NCI-H748 (cell line): Measurements from ENCODE around the gene C10orf143.
A peak's percentile ranks its signal among the peaks of the same experiment; 100 is the strongest.
"Not testable (repeated sequence)": the region's sequence is repeated elsewhere in the genome, so short reads cannot be mapped to it uniquely, and the experiment has no call there.

Experiments used
- DNase-seq: peaks from one replicate; lab custom pipeline; 2025; ENCODE audit not compliant: unreplicated experiment; lab: John Stamatoyannopoulos, UW

Gene C10orf143

DNA sequence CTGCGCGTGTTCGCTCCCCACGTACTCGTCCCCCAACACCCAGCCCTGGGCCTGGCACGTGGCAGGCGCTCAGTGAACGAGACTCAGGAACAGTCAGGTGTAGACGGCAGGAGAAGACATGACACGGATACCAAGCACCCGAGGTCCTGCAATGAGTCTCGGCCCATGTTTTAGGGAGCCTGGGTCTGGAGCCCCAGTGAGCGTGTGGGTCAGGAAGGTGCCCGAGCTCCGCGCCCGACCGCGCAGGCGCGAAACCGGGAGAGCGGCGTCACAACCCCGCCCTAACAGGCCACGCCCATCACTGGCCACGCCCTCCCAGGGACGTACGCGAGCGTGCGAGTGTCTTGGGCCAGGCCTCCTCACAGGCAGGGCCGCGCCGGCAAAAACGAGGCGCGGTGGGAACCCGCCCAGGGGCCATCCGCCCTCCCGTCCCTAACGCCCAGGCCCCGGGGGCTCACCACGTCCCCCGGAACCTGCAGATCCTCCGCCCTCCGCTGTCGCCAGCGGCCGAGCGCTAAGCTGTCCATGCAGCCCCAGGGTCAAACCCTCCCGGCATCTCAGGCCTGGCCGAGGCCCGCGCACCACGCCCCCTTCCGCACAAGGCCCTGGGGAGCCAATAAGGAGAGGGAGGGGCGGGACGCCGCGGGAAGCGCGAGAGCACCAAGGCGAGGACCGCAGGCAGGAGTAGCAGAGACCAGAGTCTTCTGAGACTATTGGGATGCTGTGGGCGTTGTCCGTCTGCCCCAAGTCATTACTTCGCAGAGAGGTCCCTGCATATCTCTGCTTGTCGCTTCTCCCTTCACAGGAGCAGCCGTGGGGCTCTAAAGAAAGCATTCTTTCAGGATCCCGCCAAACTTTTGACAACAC lies at the start of gene C10orf143:
C10orf143 (minus strand) TSS at position 585 of the 867 bp plus-strand sequence; CDS start at position 527, 58 bp downstream.
- peak; percentile 94 for DNase-seq

DNA sequence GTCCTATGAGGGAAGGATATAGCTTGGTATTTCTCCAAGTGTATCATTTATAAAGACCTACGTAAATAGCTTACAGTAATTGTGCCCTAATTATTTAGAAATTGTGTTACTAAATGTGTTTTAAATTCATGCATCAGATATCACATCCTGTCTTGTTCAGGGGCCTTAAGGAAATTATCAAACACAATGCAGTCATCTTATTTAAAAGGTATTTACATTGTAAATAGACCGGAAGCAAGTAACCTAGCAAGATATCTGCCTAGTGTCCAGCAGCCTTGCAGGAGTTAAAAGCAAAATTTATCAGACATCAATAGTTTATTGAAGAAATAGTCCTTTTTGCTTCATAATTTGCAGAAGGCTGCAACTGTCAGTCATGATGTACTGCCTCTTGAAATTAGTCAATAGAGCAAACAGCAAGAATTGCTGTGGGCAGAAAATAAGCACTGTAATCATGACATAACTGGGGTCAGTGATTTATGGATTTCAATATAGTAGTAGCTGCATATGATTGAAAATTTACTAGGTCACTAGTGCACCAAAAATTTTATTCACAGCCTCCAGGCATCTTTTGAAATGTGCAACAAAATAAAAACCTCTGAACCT lies 48.7 kb upstream of the C10orf143 start:
- no peak for DNase-seq

DNA sequence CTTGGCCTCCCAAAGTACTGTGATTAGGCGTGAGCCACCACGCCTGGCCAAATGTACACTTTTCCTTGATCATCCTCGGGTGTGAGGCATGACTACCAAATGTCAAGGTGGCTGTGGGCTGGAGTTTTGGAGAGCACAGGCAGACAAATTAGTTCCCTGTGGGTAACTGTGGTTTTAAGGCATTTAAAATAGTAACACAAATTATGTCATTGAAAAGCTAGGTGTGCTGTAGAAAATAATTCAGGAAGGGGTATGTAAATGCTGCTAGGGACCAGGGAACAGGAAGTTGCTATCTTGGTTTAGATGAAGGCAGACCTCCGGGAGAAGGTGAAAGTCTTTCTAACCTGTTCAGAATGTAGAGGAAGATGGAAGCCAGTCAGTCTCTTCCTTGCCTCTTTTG lies 35.4 kb upstream of the C10orf143 start:
- DNase-seq = no peak

DNA sequence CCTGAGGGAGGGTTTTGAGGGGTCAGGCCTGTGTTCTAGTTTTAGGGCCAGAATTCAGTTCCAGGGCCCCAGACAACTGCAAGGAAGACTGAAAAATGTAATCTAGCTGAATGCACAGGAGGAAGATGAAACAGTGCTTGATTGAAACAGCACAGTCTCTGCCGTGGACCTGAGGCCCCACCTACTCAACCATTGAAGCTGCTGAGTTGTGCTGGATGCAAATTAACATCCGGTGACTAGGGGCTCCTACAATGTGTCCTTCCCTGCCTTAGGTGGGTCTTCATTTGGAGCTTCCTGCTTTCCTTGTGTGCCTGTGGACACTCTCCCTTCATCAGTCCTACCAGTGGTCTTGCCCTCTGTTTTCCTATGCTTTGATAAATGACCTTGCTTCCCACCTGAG lies 31.2 kb upstream of the C10orf143 start:
- no peak for DNase-seq

DNA sequence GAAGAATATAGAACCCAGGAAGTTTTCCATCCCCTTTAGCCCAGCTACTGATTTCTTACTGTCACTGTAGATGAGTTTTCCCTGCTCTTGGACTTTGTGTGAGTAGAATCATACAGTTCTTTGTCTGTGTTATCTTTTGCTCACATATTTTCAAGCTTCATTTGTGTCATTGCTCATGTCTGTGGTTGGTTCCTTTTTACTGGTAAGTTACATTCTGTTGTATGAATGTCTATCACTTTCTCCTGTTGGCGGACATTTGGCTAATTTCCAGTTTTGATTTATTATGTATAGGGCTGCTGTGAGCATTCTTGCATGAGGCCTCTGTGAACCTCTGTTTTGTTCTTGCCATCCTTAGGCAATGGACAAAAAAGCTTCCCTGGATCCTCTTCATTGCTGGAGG lies 30.8 kb upstream of the C10orf143 start:
- no peak for DNase-seq

DNA sequence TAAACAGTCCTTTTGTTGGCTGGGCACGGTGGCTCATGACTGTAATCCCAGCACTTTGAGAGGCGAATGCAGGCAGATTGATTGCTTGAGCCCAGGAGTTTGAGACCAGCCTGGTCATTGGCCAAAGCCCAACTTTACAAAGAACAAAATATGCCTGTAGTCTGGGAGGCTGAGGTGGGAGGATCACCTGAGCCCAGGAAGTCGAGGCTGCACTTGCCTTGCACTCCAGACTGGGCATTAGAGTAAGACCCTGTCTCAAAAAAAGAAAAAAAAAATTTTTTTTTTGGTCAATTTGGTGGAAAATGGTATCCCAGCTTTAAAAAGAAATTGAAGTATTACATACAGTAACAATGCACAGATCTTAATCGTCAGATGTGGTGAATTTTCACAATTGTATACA lies 30.4 kb upstream of the C10orf143 start:
- no peak for DNase-seq

DNA sequence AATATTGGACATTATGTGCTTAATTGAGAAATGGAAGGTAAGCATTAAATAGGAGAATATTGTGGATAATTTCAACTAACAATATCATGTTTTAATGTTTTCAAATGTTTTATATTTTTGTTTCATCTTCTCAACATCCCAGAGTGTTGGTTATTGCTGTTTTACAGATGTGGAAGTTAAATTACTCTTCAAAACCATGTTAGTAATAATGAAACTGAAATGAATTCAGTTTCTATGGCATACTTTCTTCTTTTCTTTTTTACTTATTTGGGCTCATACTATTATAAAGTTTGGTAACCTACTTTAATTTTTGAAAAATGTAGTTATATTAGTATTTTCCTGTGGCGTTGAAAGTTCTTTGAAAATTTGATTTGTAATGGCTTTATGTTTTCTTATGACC lies 29.8 kb upstream of the C10orf143 start:
- DNase-seq = no peak

DNA sequence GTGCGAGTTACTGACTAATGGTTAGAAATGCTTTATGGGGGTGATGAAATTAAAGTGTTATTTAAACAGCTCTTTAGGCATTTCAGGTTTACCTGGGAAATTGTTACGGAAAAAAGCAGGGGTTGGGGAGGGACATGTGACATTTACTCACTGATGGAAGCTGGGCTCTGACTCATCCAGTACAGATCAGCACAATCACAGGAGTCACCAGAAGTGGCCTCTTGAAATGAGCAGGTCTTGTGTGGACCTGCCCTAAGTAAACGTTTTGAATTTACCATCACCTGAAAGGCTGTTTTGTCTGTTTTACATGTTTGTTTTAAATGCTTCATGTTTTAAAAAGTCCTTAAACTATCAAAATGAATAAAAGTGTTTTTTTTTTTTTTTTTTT lies 27.8 kb upstream of the C10orf143 start:
- peak; percentile 68 for DNase-seq

DNA sequence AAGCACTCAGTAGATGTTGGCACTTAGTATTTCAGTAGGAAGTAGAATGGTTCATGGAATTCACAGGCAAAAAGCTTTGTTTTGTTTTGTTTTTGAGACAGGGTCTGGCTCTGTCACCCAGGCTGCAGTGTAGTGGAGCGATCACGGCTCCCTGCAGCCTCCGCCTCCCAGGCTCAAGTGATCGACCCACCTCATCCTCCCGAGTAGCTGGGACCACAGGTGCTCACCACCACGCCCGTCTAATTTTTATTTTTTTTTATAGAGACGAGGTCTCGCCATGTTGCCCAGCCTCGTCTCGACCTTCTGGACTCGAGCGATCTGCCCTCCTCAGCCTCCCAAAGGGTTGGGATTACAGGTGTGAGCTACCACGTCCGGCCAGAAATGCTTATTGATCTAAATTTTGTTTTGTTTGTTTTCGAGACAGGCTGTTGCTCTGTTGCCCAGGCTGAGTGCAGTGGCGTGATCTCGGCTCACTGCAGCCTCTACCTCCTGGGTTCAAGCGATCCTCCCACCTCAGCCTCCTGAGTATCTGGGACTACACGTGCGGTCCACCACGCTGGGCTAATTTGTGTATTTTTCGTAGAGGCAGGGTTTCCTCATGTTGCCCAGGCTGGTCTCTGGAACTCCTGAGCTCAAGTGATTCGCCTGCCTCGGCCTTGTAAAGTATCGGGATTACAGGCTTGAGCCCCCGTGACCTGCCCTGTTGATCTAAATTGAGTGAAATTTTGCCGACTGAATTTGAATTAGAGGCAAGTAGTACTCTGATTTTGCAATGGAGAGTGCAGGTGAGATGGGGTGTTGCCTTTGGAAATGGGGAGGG lies 27.2 kb upstream of the C10orf143 start:
- no peak for DNase-seq

DNA sequence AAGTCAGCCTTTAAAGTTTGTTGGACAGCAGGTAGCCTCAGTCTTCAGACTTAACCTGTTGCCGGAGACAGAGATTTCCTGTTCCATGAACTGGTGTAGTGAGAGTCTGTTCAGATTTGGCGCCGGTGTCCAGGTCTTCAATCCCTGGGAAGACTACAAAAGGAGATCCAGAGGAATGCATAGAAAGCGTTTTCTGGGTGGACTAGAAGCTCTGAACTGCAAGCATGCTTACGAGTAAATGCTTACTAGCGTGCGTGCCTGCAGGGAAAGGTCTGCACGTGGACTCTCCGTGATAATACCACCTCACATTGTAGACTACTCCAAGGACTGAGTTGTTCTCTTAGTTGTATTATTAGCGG lies 26.4 kb upstream of the C10orf143 start:
- peak; percentile 14 for DNase-seq

DNA sequence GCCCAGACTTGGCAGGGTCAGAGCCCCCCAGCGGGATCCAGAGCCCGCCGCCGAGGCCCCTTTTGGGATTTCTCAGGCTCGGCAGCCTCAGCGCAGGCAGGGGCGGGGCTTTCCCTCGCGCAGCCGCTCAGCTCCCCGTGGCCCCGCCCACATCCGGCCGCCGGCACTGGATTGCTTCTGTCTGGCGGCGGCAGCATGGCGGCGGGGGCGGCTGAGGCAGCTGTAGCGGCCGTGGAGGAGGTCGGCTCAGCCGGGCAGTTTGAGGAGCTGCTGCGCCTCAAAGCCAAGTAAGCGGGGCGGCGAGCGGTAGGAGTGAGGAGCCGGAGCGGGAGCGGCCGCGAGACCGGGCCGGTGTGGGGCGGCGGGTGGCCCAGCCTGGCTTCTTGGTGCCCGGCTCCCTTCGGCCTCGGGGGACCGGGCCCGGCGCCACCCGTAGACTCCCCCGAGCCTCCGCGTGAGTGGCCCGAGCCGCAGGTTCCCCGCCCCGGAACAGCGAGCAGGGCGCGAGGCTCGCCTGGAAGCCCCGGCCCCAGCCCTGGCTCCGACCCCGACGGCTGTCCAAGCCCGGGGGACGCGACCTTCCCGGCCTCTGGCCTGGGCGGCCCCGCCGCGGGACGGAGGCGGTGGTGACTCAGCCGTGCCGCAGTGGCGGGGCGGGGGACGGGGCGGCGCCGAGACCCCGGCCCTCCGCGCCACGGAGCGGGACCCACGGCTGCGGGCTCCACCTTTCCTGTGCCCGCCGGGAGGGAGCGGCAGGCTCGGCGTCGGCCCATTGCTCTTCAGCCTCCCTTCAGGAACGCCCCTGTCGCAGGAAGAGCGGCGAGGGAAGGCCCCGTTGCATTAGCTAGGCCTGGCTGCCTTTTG lies 25.8 kb upstream of the C10orf143 start, which contains the start of gene GLRX3:
GLRX3 (plus strand) TSS at position 166 of the 864 bp plus-strand sequence; CDS start at position 196, 30 bp downstream.
- peak; percentile 83 for DNase-seq

DNA sequence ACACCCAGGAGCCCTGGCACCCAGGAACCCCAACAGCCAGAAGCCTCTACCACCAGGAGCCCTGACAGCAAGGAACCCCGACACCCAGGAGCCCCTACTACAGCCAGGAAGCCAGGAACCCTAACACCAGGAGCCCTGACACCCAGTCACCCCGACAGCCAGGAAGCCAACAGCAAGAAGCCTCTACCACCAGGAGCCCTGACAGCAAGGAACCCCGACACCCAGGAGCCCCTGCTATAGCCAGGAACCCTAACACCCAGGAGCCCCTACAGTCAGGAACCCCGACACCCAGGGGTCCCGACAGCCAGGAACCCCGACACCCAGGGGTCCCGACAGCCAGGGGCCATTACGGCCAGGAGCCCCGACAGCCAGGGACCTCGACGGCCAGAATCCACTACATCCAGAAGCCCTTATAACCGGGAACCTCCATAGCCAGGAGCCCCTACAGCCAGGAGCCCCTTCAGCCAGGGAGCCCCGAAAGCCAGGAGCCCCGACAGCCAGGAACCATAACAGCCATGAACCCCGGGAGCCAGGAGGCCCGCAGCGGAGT lies 25.1 kb upstream of the C10orf143 start:
- DNase-seq = no peak

DNA sequence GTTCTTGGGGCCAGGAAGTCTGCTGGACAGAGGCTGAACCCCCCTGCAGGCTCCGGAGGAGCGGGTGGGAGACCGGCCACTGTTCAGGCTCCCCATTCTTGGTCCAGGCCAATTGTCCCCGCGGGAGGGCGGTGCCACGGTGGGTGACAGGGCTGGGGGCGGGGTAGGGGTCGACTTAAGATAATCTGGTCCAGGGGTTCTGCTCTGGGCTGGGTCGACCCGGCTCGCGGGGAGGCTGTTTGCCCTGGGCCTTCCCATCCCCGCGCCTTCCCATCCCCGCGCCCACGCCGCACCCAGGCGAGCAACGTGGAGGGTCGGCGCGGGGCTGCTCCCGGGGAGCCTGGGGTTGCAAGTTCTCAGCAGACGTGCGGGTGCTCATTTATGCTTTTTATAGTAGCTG lies 18.3 kb upstream of the C10orf143 start:
- DNase-seq = no peak

DNA sequence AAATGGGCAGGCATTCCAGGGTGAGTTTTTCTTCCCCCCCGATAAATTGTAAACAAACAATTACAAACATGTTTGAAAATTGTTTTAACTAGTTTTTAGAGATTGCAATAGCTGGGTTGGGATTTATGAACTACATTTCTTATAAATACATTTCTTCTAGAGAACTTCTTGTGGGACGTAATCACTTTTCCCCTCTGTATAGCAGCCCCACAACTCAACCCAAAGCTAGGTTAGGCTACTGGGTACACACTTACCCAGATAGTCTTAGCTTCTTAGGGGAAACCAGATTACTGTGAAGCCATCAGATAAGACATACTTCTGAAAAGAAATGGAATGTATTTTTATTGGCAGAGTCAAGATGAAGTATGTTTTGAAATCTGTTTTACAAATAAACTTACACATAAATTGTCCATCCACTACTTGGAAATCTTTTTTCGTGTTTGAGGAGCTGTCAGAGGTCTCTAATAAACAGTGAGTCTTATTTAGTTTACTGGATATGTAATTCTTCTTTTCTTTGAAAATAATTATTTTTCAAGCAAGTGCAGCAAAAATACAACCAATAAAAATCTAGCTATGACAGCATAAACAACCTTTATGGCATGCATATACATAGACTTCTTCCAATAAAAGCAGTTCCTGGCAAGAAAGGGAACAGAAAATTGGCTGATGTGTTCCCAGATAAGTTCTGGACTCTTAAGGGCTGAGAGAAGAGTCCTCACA lies 17.6 kb upstream of the C10orf143 start:
- DNase-seq = no peak

DNA sequence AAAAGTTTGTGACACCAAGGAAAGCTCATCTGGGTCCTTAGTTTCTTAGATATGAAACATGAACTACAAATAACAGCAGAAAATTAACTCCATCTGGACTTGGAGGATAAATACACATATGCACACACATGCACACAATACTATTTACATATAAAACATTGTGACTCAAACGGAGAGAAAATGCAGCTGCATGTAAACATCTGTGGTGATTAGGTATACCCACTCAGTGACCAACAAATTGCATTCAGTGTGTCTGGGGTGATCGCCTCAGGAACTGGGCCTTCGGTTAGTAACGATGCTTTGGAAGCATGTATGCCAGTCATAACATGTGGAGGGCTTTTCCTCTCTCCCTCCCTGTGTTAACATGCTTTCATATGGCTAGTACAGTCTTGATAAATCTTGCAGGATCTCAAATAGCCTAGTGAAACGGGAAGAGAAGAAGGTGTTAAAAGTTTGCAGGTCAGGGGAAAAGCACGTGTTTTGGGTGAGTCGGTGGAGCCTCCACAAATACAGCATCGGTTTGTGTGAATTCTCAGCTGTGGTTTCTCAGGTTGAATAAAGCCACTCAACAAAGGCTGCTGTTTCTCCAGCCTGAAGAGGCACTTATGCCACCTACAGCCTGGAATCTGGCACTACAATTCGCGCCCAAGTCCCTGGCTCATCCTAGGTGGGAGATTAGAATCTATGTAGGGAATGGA lies 16.9 kb upstream of the C10orf143 start:
- peak; percentile 75 for DNase-seq

DNA sequence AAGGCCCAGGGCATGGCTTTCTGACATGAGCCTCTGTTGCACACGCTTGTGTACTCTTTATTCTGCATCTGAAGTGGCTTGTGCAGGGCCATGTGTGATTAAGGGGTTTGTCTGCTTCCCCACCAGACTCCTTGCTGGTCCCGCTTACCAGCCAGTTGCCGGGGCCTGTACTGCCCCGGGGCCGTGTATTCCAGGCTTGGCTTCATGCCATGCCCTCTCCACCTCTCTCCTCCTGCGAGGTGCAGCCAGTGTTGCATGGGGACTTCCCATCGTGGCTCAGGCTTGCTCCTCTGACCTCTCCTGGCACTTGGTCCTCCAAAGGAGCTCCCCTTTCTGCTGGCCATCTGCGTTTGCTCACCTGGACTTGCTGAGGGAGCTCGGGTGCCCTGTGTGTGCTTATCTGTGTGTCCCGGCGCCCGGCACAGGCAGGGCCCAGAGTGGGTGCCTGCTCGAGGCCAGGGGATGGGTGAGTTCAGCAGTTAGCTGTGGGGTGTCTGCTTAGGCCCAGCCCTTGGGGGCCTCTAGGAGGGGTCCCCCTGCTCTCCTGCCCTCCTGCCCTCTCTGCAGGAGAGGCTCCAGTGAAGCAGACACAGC lies 11.0 kb upstream of the C10orf143 start:
- DNase-seq = no peak

DNA sequence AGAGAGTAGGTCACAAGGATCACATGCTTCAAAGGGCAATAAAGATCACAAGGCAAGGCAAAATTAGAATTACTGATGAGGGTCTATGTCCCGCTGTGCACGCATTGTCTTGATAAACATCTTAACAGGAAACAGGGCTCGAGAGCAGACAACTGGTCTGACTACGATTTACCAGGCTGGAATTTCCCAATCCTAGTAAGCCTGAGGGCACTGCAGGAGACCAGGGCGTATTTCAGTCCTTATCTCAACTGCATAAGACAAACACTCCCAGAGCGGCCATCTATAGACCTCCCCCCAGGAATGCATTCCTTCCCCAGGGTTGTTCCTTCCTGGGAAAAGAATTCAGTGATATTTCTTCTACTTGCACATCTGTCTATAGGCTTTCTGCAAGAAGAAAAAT lies 6.9 kb upstream of the C10orf143 start:
- not testable (repeated sequence) for DNase-seq

DNA sequence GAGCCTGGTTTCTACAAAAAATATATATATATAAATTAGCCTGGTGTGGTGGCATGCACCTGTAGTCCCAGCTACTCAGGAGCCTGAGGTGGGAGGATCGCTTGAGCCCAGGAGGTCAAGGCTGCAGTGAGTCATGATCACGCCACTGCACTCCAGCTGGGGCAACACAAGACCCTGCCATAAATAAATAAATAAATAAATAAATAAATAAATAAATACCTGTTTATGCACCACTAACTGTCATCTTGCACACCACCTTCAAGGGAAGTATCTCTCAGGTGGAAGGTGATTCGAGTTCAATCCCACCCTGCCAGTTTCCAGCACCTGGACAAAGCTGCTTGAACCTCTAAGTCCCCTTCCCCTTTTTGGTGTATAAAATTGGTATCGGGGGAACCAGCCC lies 6.3 kb upstream of the C10orf143 start:
- not testable (repeated sequence) for DNase-seq

DNA sequence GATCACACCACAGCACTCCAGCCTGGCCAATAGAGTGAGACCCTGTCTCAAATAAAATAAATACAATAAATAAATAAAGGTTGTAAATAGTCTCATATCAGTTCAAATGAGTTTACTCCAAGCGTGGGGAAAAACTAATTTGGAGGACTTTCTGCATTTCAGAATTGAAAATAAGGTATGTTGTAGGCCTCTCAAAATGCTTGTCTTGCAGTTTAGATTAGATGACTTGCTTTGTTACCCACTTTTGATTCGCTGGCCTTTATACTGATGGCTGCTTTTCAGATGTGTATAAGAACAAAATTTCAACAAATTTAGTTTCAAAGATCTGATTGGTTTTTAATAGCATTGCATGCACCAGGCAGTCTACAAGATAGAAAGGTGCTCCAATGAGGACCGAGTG lies 2.2 kb upstream of the C10orf143 start:
- no peak for DNase-seq
